ENCODE measurements around the gene STRIP1.
"Not testable (repeated sequence)": the region's sequence is repeated elsewhere in the genome, so short reads cannot be mapped to it uniquely, and the experiment has no call there.

The STRIP1 gene

DNA sequence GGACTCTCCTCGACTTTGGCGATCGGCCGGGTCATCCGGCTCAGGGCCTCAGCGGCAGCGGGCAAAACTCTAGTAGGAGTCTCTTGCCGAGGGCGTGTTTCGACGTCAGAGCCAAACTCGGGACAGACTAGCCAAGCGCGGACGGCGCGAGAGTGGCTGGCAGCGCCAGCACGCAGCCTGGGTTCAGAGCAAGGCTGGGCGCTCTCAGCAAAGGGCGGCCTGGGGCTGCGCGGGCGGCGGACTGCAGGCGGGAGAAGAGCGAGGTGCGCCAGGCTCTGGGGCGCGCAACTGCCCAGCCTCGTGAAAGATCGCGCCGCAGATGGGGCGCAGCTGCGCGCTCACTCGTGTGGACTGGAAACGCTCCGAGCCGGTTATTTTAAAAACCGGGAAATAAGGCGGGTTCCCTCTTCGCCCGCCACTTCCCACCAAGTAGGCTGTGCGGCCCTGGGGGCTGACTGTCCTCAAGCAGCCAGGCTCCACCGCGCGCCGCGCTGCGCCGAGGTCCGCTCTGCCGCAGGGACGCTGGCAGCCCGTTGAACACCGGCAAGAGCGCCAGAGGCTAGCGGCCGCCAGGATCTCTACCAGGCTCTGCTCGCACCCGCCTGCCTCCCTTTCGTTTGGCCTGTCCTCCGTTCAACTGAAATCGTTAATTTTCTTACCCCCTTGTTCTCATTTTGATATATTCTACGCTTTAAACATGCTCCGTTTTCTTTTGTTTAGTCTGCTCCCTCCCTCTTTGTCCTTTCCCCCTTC, 33.6 kb downstream of the STRIP1 start:
- in situ Hi-C loops (cut with MboI; ENCODE audit: low sequenced_read_pairs): no loop called here

DNA sequence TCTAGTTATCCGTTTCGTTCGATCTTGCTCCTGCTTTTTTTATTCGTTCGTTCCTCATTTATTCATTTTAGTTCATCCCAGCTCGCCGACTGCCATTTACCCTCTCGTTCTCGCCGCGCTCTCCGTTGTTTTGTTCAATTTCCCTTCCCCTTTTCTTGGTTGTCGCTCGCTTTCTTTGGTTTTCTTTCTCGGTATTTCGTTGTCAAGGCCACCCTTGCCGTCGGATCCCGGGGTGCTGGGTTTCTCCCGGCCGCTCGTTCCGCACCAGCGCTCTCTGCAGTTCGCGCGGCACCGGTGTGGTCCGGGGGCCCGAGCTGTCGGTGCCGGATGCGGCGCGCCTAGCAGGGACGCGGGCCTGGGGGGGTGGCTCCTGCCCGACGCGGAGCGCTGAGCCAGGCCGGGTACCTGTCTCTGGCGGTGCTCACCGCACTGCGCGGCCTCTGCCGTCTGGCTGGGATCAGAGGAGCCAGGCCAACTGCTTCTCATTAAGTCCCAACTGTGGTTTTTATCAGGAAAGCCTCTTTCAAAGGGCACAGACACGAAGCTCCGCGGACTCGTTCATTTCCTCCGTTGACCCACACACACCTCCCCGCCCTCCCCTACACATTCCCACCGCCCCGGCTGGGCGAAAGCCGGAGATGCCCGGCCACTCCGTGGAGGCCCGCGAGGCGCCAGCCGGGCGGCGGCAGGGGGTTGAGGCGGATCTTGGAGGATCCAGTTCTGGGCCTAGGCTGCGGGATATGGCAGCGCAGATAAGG, 34.4 kb downstream of the STRIP1 start:
- in situ Hi-C loops (cut with MboI; ENCODE audit: low sequenced_read_pairs): no loop called here

DNA sequence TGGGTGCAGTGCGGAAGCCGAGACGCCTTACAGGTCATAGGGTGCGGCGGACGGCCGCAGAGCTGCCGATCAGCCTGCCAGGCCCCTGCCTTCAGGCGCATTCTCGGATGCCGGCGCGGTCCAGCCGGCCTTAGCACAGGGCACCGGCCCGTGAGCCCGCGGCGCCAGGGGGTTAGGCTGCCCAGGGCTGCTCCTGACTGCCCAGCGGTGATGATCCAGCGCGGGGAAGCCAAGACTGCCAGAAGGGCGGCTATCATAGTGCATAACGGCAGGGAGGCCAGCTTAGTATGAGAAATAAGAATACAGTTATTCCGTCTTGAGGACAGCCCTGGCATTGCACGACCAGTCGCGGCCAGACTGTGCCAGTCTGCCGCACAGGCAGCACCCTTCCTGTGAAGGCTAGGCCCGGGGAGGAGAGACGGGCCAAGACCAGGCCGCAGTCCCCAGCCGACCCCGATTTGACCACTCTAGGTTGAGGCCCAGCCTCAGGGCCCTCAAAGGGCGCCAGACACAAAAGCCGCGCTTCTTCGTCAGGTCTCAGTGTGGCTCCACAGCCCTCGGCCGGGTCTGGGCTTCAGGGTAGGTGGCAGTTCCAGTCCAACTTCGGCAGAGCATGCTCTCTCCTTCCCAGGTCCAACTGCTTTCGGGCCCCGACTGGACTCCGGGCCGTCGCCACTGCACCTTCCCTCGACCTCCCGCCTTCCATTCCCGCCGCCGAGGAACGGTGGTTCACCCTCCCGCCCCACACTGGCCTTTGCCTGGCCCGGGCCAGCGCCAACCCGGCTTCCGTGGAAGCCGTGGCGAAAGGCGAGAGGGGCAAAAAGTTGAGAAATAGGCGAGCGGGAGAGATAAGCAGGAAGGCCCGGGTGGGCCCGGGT, 35.2 kb downstream of the STRIP1 start:
- in situ Hi-C loops (cut with MboI; ENCODE audit: low sequenced_read_pairs): no loop called here

- in situ Hi-C loops (cut with MboI; ENCODE audit: low sequenced_read_pairs): no loop called here
Observed at GRCh38 chr1:110070282-110070669, 35.9 kb downstream of the STRIP1 start.

DNA sequence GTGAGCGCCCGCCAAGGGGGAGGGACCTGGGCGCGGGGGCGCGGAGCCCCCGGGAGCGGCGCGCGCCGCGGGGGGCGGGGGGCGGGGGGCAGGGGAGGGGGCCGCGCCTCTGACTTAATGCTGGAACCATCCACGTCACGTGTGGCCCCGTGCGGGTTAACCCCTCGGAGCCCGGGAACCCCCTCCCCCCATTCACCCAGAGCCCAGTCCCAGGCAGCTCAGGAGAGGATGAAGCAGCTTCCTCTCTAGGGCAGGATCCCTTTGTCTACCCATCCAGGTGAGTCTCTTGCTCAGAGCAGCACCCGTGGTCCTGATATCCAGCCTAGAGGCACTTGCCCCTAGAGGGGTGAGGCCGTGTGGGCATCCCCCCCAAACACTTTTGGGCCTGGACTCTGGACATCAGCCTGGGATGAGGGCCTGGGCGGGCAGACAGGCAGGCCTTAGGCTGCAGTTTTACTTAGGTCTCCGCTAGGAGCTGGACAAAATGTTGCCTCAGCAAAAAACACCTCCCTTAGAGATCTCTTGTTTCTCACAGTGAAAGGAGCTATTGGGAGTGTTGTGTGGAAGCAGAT, 36.3 kb downstream of the STRIP1 start, which contains the start of gene ALX3:
Gene ALX3, minus strand, starts transcription at position 2 of the 572 bp plus-strand sequence. CDS start 60 bp downstream, outside the sequence.
- in situ Hi-C loops (cut with MboI; ENCODE audit: low sequenced_read_pairs): no loop called here

DNA sequence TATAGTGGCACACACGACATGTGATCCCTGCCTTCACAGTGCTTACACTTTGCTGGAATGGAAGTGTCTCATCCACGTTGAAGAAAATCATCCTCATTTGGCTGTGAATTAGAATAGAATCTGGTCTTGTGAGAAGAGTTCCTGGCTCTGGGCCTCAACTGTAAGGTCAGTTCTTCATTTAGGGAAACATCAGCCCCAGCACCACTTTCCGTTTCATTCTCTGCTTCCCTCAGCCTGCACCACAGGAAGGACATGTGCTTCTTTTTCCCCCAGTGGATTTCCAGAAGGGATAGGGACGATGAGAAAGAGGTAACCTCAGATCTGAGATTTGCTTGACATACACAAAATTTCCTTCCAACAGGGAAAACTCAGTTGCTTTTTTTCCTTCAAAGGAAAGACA, 39.7 kb downstream of the STRIP1 start:
- in situ Hi-C loops (cut with MboI; ENCODE audit: low sequenced_read_pairs): no loop called here

- in situ Hi-C loops (cut with MboI; ENCODE audit: low sequenced_read_pairs): no loop called here
Observed at GRCh38 chr1:110076789-110077500, 42.5 kb downstream of the STRIP1 start.

GRCh38 chr1:110079995-110080394, 45.6 kb downstream of the STRIP1 start:
- in situ Hi-C loops (cut with MboI; ENCODE audit: low sequenced_read_pairs): not testable (repeated sequence)

DNA sequence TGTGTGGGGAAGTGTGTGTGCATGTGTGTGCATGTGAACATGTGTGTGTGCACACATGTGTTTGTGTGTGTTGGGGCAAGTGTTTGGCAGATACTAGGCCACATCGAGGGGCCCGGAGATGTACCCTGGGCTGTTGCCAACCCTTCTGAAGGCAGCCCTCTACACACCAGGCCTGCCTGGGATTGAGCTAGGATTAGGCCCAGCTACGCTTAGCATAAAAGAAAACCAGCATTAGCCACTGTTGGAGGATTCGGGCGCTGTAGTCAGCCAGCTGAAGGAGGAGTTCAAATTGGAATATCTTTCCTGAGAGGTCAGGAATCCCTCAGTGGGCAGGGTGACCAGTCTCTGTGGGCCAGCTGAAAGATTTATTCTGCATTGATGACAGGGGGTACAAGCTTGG, 46.6 kb downstream of the STRIP1 start:
- in situ Hi-C loops (cut with MboI; ENCODE audit: low sequenced_read_pairs): no loop called here

DNA sequence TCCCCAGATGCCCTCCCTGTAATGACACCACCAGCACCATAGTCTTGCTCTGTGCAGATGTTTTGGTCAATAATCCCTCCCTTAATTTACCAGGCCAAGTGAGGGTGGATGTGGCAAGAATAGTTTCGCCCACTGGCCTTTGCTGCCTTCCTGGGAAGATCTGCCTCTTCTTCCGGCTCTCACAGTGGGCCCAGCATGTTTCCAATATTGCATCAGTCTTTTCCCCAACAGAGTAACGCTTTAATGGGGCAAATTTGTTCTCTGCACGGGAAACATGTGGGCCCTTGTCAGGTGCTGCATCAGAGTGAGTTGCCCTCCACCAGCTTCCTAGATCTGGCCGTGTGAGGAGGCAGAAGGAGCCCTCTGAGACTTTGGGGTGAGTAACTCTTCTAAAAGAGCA, 48.1 kb downstream of the STRIP1 start:
- in situ Hi-C loops (cut with MboI; ENCODE audit: low sequenced_read_pairs): no loop called here

GRCh38 chr1:110083061-110083865, 48.8 kb downstream of the STRIP1 start:
- in situ Hi-C loops (cut with MboI; ENCODE audit: low sequenced_read_pairs): no loop called here

DNA sequence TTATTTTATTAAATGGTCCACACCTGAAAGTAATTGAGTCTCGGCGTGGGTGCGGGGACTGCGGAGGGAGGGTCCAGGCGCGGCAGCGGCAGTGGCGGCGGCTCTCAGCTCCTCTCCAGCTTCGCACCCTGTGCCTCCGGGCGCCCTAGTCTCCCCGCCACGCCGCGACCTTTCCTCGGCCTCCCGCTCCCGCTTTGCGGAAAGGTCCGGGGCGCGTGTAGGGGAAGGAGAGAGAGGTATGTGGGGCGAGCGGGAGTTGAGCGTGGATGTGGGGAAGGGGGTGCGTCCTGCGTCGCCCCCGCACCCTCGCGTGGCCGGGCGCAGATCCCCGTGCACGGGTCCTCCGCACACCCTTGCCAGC, 49.4 kb downstream of the STRIP1 start:
- in situ Hi-C loops (cut with MboI; ENCODE audit: low sequenced_read_pairs): no loop called here

- in situ Hi-C loops (cut with MboI; ENCODE audit: low sequenced_read_pairs): no loop called here
Observed at GRCh38 chr1:110084227-110085078, 50.0 kb downstream of the STRIP1 start.

- in situ Hi-C loops (cut with MboI; ENCODE audit: low sequenced_read_pairs): no loop called here
Observed at GRCh38 chr1:110085671-110086070, 51.2 kb downstream of the STRIP1 start.

DNA sequence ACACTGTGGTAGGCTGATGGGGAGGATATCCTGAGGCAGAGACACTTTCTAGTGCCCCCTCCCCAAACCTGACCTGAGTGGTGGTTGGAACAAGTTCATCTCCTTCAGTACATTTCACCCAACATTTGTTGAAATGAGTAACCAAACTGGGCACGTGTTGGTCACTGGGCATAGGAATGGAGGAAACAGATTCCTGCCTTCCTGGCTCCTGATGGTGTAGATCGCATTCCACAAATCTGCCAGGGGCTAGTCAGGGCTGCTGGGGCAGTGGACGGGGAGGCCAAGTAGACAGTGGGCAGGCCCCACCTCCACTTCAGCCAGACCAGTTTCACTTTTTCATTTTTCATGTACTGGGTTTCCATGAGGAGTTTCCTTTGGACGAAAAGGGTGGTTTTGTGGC, 52.5 kb downstream of the STRIP1 start:
- in situ Hi-C loops (cut with MboI; ENCODE audit: low sequenced_read_pairs): no loop called here

GRCh38 chr1:110087812-110088738, 53.7 kb downstream of the STRIP1 start:
- in situ Hi-C loops (cut with MboI; ENCODE audit: low sequenced_read_pairs): no loop called here

DNA sequence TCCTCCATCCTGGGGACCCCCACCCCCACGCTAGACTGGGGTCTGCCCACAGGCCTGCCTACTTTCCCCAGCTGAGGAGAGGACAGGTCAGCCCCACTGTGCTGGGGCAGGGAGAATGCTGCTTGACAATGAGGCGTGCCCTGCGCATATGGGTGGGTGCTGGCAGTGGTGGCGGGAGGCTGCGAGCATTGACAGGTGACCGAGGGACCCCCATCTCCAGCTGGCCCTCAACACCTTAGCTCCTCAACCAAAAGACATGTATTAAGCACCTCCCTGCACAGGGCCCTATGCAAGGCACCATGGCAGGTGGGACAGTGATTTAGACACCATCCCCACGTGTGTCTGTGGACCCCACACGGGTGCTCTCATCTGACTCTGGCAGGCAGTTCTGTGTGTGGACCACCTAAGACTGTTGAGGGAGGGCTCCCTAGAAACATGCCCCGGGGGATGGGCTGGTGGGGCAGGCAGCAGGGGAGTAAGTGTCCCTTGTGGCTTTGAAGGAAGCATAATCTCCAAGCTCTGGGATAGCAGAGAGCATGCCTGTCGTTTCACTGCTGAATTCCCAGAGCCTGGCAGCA, 54.4 kb downstream of the STRIP1 start:
- in situ Hi-C loops (cut with MboI; ENCODE audit: low sequenced_read_pairs): no loop called here
